ENCODE data around the gene MMS22L.

MMS22L gene

DNA sequence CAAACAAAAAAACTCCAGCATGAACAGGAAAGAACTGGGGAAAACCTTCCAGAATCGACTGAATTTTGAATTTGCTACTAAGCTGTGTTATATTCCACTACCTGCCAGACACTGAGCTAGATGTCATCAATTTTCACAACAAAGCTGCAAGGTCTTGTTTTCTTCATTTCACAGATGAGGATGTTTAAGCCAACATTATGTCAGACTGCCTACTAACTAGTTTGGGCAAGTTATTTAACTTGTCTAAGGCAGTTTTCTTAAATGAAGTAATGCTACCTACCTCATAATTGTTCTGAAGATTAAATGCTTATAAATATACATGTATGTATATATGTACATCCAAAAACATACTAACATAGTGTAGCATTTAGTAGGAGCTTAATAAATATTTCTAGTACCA lies 144.4 kb downstream of the MMS22L start:
- DNase-seq, result no peak

DNA sequence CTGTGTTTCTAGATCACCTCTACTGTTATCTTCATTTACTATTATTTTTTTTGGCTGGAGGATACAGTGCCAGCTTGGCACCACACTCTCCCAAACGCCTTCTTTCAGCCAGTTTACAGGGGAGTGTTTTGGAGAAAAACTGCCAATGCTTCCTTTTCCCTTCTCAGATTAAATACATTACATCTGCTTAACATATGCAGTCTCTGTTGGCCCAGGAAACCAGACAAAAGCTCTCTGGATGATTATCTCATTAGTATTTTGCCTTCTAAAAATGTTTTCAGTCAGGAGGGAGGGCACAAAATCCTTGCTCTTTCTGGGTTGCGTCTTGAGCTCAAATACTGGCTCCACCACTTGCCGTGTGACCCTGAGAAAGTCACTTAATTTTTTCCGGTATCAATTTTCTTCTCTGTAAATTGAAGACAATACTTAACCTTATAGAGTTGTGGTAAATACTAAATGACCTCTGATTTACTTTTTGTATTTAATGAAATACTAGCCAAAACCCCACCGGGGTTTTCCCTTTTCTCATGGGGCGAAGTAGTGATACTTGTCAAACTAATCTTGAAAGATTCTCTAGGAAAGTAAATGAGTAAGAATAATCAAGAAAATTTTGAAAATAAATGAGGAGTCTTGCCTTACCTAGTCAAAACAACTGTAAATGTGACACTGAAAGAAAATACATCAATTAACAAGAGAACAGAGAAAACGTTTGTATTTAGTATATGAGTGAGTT lies 146.2 kb downstream of the MMS22L start:
- no peak for DNase-seq

DNA sequence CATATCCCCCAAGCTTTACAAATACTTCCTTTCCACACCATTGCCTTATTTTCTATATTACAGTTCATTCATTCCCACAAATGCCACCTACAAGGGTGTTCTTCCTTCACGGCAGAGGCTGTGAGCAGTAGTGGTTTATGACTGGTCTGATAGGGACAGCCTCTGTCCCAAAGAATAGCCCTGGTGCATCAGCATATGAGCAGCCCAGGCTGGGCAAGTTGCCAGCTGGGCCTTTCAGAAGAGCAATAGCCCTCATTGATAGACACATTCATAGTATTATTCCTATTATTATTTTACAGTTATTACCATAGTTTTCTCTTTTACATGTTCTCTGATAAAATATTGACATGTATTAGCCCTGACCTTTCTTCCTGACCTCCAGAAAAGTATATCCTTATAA lies 149.9 kb downstream of the MMS22L start:
- no peak for DNase-seq

DNA sequence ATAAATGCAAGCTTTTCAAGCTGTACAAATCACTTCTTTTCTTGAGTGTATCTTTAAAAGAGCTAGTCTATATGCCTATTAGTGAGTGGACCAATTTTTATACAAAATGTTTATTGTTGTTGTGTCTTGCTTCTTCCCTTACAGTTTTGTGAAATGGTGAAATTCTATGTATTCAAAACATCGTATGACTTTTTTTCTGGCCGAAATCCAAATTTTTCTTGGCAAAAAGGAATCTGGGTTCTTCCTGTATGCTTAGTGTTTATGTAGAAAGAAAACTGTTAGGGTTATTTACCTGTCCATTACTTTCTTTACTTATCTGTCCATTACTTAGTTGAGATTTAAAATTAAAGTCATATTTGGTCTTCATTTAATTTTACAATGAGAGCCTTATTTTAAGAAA lies 153.9 kb downstream of the MMS22L start:
- no peak for DNase-seq

DNA sequence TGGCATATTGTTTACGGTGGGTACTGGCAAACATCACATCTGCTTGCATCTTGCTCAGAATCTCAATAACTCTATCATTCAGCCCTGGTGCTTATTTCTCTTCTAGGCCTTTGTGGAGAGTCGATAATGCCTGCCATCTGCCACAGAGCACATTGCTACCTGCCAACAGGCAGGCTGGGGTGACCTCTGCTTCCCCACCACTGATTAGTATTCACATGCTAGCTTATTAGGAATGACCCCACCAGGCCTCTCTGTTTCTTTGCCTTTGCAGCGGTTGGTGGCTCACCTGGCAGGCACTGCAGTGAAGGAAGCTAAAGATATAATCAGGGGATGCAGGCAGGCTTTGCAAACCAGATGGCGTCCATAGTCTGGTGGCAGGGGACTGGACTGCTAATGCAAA lies 154.5 kb downstream of the MMS22L start:
- peak; percentile 44 for DNase-seq

DNA sequence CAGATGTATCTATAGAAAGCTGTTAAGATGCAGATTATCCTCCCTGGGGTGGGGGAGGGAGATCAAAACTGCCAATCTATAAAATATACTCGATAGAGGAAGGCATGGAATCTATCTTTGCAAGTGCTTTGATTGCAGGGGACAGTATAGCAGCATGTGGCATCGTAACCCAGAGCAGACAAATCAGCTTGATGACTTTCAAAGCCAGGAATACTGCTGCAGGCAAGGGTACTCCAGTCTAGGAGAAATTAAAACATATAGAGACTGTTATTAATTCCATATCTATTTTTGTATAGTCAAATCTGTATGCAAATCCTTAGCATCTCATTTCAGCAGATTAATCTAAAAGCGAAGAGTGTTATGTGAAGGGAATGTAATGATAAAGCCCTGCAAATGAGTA lies 159.4 kb downstream of the MMS22L start:
- no peak for DNase-seq

DNA sequence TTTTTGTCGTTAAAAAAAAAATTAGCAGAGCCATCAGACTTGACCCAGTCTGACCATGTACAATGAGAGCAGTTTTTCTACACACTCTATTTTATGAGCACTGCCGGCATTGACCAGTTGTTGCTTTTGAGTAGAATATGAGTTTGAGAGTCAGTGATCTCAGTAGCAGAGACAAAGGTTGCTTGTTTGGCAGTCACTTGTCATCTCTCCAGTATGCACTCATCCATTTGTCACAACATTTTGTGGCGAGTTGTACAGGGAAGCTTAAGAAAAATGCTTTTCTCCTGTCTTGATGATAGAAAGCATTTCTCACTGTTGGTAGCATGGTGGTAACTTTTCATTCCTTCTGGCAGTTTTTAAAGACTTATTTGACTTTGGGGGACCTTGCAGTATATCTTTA lies 159.9 kb downstream of the MMS22L start:
- no peak for DNase-seq

DNA sequence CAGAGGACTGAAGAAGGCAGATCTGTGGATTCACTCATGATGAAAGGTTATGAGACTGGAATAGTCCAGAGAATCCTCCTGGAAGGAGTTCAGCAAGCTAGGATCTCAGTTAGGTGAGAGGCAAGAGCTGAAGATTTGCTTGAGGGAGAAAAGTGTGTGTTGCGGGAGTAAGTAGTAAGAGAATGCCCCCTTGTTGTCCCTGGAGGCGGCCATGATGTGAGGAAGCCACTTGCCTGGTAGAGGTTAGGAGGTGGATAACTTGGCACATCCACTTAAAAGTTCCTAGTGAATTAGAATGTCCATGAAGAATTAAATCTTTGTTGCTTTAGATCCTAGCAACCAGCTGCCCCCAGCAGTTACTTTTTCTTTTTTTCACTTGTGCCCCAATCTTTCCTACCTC lies 162.5 kb downstream of the MMS22L start:
- no peak for DNase-seq

DNA sequence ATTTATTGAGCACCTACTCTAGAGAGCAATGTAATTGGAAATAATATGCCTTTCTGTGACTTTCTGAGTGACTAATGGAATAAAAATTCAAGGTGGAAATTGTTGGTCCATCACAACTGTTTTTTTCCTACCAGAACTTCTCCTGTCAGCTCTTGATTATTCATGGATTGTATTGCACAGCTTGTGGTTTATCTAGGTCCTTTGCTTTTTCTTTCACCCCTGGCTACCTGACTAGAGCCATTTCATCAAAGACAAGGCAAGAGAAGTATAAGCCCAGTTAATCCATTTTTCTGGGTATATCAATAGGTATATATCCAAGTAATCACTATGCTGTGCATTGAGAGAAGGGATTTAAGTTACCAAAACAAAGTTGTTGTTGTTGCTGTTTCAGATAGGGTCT lies 168.4 kb downstream of the MMS22L start:
- DNase-seq, result no peak

DNA sequence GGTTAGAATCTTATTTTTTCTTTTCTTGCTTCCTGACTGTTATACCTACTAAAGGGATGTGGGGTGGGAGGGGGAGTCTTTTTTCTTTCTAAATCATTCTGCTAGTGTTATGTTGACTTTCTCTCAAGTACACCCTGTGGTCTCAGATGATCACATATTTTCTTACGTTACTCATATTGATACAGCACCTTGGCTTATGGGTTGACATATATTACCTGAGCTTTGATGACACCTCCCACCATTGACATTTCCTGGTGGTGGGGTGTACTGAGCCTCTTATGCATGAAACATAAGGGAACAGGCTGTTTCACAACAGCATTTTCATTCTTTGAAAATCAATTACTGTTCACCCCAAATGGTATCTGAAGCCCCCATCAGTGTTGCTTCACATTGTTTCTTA lies 169.8 kb downstream of the MMS22L start:
- no peak for DNase-seq

DNA sequence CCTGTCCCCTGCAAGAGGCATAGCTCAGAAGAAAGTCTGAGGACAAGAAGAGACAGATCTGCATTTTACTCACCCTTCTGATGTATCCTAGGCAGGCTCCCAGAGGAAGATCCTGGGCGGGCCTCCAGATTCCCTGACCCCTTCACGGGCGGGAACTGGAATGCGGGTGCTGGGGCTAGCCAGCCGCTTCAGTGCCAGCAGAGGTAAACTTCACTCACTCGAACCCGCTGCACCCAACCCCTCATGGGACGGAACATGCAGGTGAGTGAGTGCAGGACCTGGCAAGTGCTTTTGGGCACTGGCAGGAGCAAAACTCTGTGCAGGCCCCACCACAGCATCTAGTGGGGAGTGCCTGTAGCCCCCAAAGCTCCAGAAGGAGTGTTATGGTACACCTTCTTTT lies 171.8 kb downstream of the MMS22L start:
- no peak for DNase-seq

DNA sequence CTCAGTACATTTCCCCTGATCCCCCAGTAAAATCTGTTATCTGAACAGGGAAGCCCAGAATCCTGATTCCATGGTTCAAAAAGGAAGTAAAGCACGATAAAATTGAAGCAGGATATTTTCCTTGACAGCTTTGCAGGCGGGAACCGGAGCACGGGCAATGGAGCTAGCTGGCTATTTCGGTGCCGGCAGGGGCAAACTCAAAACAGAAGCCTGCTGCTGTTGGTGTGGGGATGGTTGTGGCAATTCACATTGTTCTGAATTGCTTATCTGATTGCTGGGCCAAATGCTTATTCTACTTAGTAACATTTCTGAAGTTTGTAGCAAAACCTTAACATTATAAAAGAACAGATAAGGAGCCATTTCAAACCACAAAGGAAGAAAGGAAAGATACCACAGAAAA lies 172.4 kb downstream of the MMS22L start:
- DNase-seq, result no peak

DNA sequence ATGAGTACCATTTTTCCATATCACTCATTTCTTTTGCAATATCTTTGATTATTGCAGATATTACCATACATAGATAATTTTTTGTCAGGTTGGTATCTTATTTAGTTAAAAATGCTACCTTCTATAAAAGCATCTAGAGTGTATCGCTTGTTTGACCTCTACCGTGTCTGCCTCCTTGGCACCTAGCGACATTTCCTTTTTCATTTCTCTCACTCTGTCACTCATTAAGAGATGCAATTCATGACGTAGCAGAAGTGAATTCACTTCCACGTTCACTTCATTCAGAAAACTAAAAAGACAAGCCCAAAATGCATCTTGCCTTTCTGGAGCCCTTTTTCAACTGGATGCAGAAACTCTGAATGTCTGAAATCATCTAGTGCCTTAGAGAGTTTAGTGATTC lies 172.9 kb downstream of the MMS22L start:
- DNase-seq, result no peak

DNA sequence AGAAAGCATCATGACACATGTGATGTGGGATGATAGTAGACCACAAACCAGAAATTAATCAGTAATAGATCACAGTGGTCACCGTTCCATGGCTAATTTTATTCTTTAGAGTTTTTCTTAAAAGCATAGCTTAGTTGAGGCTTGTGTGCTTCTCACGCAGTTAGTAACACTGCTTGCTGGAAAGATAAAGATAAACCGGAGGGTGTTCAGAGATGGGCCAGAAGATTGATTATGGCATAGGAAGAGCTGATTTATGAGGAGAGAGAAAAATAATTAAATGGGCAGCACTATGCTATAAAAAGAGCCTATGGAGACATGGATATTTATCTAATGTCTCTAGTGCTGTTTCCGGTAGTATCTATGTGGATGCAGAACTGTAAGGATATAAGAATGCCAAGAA lies 173.6 kb downstream of the MMS22L start:
- no peak for DNase-seq

DNA sequence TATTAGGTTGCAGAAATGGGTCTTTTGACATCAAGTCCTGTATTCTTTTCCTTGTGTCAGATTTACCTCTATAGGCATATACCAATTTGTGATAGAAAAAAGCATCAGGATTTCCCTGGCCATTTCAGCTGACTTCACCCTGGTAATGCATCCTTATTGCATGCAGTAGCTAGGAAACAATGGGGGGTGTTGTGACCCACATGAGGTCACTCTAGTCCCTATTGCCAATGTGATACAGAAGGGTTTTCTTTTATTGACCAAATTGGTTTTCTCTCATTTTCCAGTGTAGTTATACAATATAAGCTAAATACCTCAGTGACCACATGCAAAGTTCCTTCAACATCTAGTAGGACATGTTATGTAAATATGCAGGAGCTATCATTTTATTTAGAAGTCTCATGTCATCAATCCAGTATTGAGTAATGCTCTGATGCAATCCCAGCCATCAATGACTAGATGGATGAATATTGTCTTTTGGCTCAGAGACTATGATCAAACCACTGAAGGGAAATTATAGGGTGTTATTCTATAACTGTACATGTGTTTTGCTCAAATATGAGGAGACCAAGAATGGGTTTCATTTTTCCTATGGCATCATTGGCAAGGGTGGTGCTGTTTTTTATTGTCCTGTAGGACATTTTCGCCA lies 180.7 kb downstream of the MMS22L start:
- no peak for DNase-seq

DNA sequence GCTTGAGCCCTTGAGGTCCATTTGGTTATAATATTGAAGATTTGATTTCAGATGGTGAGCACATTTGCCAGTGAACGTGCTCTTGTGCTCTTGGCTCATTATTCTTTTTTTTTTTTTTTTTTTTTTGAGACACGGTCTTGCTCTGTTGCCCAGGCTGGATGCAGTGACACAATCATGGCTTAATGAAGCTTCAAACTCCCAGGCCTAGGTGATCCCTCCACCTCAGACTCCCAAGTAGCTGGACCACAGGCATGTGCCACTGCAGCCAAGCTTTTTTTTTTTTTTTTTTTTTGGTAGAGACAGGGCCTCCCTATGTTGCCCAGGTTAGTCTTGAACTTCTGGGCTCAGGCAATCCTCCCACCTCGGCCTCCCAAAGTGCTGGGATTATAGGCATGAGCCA lies 182.3 kb downstream of the MMS22L start:
- DNase-seq, result no peak

DNA sequence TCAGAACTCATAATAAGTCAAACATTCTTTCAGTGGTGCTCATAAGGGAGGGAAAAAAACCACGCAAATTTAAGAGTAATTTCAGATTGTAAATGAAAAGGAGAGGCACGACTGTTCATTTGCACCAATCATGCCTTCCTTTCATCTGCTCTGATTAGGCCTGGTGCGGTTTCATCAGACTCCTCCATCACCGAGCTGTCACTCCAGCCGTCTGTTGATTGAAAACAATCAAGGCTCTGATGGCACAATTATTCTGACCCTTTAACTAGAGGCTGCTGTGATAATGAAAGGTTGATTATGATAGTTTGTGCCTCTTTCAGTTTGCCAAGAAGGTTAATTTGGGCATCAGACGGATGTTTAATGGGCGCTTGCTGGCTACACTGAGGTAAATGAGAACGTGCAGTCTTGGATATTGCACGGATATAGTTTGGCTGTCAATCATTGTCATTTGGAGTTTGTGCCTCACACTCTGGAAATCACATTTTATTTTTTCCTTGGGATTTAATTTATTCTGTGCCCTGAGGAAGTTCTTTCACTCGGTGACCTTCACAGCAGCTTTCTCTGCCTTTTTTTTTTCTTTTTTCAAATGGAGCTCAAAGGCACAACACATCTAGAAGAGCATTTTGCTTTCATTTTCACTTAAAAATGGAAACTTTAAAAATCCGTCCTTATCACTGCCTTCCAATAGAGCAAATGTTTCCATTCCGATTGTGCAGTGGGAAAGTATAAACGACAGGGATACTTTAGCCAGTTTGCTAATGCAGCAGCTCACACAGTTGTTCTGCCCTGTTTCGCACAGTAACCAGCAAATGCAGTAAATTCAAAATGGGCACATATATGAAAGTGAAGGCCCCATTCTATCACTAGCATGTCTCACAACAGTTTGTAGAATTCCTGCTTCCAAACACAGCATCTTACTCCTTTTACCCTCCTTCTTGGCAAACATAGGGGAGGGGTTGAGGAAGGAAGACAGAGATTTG lies 185.7 kb downstream of the MMS22L start:
- DNase-seq, result no peak

DNA sequence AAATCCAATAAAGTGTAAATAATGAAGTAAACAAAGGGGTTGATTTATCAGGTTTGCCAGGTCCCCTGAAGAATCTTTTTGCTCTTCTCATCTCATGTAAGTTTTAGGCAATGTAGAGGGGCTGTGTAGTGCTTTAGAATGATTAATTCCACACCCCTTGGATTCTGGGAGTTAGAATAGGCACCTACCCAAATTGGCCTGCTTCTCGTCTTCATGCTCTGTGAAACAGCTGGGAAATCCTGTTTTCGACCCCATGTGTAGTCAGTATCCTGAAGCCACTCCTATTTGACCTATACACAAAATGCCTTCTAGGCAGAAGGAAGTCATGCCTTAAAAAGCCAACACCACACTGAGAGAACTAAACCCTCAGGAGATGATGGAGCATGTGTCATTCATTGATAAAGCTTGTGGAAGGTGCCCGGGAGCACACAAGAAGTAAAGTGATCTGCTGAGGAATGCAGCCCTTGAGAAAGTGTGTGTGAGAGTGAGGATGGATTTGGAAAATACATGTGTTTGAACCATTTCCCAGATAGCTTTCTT lies 187.6 kb downstream of the MMS22L start:
- DNase-seq, result no peak

DNA sequence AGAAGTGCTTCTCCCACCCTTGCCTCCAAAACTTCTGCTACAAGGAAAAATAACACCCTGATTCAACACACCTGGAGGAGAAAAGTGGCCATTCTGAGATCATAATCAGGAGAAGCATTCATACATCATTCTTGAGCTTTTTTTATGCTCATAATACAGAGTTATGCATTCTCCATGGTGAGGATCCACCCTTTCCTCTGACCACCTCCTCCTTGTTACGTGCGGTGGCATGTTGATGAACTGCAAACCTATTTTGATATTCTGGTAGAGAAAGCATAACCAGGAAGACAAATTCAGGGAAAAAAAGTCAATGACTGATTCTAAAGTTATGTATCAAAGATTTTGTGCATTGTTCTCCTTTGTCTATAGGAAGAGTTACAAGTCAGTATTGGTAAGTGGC lies 188.6 kb downstream of the MMS22L start:
- DNase-seq, result no peak

DNA sequence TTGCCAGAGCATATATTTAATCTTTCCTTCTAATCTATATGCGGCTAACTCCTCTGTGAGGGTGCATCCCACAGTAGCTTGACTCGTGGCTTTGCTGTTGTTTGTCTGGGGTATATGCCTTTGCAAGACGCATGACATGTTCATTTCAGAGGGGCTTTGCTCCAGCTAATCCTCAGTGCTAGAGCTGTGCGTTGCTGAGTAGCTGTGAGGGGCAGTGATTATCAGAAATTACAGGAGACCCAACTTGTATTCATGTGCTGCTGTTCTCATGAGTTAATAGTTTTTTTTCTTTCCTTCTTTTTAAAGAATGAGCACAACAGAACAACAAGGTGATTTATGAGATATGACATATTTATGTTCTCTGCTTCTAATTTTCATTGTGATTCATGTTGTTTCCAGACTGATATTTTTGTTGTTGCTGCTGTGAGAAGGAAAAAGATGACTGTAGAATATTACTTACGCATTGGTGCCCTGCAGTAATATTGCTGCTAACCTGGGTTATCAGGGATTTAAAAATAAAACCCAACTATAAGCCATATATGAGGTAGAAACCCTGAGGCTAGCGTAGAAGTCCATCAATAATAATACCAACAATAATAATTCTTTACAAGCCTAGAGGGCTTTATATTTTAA lies 190.2 kb downstream of the MMS22L start:
- DNase-seq, result no peak

Measured in NCI-H2171 treated with DMSO at 0.1 percent for 48 hours (cell line).